Measurements from ENCODE around the gene GPR82. TPM values are rescaled to one million over a fixed set of nuclear protein-coding genes. Genes with fewer than 3 reads are reported as not detected.

GPR82 gene
- total and polyA plus RNA-seq, 7 donors: under 0.01 to 2.1 (median 0.49) TPM; not detected in 1

GRCh38 chrX:41693024-41693423, 31.0 kb upstream of the GPR82 start:
- no peaks in the 10 kb centered on the region for H3K27me3 ChIP-seq
- 85 to 87% methylated on average over 3 of the region's 3 CpGs for WGBS, 2 donors
- TF ChIP-seq EP300 (IDR thresholded peaks at IDR 0.05) (no peak), CTCF (IDR thresholded peaks at IDR 0.05) (no peak), POLR2A (IDR thresholded peaks at IDR 0.05) (no peak), POLR2AphosphoS5 (IDR thresholded peaks at IDR 0.05) (no peak)
- H3K27ac ChIP-seq: no peak overlapping the region
- intact Hi-C loops (cut with DNase I): no loop called here
- H3K9me3 ChIP-seq: no peaks in the 10 kb centered on the region
- no peak for DNase-seq
- H3K4me1 ChIP-seq: no peaks in the 10 kb centered on the region
- no peaks in the 10 kb centered on the region for H3K36me3 ChIP-seq
- H3K4me3 ChIP-seq: no peak overlapping the region

GRCh38 chrX:41695426-41695825, 28.6 kb upstream of the GPR82 start:
- Histone ChIP-seq H3K4me3 (no peak overlapping the region), H3K4me1 (no peaks in the 10 kb centered on the region), H3K9me3 (no peaks in the 10 kb centered on the region), H3K27ac (no peak overlapping the region), H3K27me3 (no peaks in the 10 kb centered on the region), H3K36me3 (no peaks in the 10 kb centered on the region)
- TF ChIP-seq CTCF (IDR thresholded peaks at IDR 0.05) (no peak), POLR2AphosphoS5 (IDR thresholded peaks at IDR 0.05) (no peak)
- no peak for DNase-seq
- intact Hi-C loops (cut with DNase I): no loop called here
- WGBS, 2 donors: 85 to 87% methylated on average over 7 of the region's 7 CpGs

GRCh38 chrX:41703574-41704029, 20.4 kb upstream of the GPR82 start:
- Histone ChIP-seq H3K36me3 (no peaks in the 10 kb centered on the region), H3K27ac (no peak overlapping the region), H3K4me1 (no peaks in the 10 kb centered on the region), H3K4me3 (no peak overlapping the region), H3K9me3 (no peaks in the 10 kb centered on the region), H3K27me3 (no peaks in the 10 kb centered on the region)
- DNase-seq: no peak
- intact Hi-C loops (cut with DNase I): no loop called here
- TF ChIP-seq POLR2AphosphoS5 (IDR thresholded peaks at IDR 0.05) (no peak), POLR2A (IDR thresholded peaks at IDR 0.05) (no peak), CTCF (IDR thresholded peaks at IDR 0.05) (no peak), EP300 (IDR thresholded peaks at IDR 0.05) (no peak)

GRCh38 chrX:41705042-41705441, 18.9 kb upstream of the GPR82 start:
- no peaks in the 10 kb centered on the region for H3K9me3 ChIP-seq
- TF ChIP-seq EP300 (IDR thresholded peaks at IDR 0.05) (no peak), POLR2AphosphoS5 (IDR thresholded peaks at IDR 0.05) (no peak), POLR2A (IDR thresholded peaks at IDR 0.05) (no peak), CTCF (IDR thresholded peaks at IDR 0.05) (no peak)
- 100% methylated on average over 1 of the region's 1 CpG for WGBS, 2 donors
- H3K36me3 ChIP-seq: no peaks in the 10 kb centered on the region
- DNase-seq: no peak
- no peak overlapping the region for H3K27ac ChIP-seq
- H3K27me3 ChIP-seq: no peaks in the 10 kb centered on the region
- no peak overlapping the region for H3K4me3 ChIP-seq
- H3K4me1 ChIP-seq: no peaks in the 10 kb centered on the region
- intact Hi-C loops (cut with DNase I): no loop called here

GRCh38 chrX:41705680-41706374, 18.2 kb upstream of the GPR82 start:
- H3K36me3 ChIP-seq: no peaks in the 10 kb centered on the region
- TF ChIP-seq POLR2AphosphoS5 (IDR thresholded peaks at IDR 0.05) (no peak), CTCF (IDR thresholded peaks at IDR 0.05) (no peak)
- no peak overlapping the region for H3K4me3 ChIP-seq
- WGBS, 2 donors: 54 to 90% methylated on average over 3 of the region's 3 CpGs
- intact Hi-C loops (cut with DNase I): no loop called here
- H3K27me3 ChIP-seq: no peaks in the 10 kb centered on the region
- no peaks in the 10 kb centered on the region for H3K4me1 ChIP-seq
- DNase-seq: no peak
- H3K27ac ChIP-seq: no peak overlapping the region
- H3K9me3 ChIP-seq: no peaks in the 10 kb centered on the region
